Measurements from ENCODE around the gene ACER3.

- TF ChIP-seq CTCF (IDR thresholded peaks at IDR 0.05; ENCODE audit: insufficient read depth, low read depth, low read length) (peak; percentile 13), EZH2 (IDR thresholded peaks at IDR 0.05; ENCODE audit: insufficient read depth, low read length) (no peak)
These were observed 19.6 kb downstream of the ACER3 start for GRCh38 chr11:76880314-76880713.

Data from astrocyte (in vitro differentiated cells and primary cell).